ENCODE results near the gene URM1.
"Not testable (repeated sequence)": the region's sequence is repeated elsewhere in the genome, so short reads cannot be mapped to it uniquely, and the experiment has no call there.

Gene URM1

GRCh38 chr9:128370752-128371629 is at the start of gene URM1:
URM1 (plus strand) TSS chr9:128371374; CDS start chr9:128371381, 7 bp downstream.
- peak; percentile 92 for DNase-seq (ENCODE audit: low read depth)

DNA sequence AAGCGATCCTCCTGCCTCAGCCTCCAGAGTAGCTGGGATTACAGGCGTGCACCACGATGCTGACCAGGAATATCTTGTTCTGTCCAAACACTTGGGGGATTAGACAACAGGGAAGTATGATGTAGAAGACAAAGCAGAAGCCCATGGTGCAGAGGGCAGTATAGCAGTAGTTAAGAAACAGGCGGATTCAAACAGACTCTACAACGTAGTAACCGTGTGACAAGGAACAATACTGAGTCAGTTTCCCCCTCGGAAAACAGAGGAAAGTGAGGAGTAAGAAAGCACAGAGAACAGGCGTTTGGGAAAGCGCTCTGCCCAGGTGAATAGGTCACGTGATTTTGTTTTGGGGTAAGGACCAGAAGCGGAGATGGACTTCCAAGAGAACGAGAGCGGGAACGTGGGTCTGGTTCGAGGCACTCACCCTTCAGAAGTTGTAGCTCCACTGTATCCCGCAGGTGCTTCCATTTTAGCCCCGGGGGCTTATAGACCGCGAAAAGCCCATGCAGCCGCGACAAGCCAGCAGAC is 49.2 kb upstream of the URM1 start:
- DNase-seq (ENCODE audit: low read depth), result no peak

DNA sequence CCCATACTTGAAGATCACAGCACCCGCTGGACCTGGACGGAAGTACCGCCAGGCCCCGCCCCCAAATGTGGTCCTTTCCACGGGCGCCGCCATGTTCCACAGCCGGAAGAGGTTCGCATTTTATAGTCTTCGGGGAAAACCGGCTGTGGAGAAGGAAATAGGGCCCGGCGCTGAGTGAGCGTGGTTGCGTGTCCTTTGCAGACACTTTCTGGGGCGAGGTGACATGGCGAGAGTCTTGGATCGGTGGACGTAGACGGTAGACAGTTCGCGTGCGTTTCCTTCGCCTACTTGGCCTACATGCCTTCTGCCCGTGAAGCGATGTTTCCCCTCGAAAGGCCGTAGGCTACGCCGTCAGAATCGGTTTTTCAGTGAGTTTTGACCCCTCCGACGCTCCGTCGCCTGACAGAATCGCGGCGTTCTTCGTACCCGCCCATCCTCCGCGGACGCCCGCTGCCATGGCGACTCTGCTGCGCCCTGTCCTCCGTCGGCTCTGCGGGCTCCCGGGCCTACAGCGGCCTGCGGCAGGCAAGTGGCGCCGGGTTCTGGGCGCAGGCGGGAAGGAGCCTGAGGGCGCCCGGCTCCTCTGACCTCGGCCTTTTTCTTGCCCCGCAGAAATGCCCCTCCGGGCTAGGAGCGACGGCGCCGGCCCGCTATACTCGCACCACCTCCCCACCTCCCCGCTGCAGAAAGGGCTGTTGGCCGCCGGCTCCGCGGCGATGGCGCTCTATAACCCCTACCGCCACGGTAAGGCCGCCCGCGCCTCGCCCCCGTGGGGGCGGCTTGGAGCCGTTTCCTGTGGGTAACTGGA is 48.6 kb upstream of the URM1 start, which contains the start of the genes COQ4 and TRUB2:
Gene COQ4, plus strand, starts transcription at position 436 of the 808 bp plus-strand sequence. Its CDS starts 20 bp downstream, at position 456.
Gene TRUB2, minus strand, starts transcription at position 44 of the 808 bp plus-strand sequence. Its CDS starts 39 bp downstream, at position 5.
- peak; percentile 95 for DNase-seq (ENCODE audit: low read depth)

- DNase-seq (ENCODE audit: low read depth), result no peak
Measured at GRCh38 chr9:128323212-128323730, 47.9 kb upstream of the URM1 start.

GRCh38 chr9:128323791-128324190 is 47.4 kb upstream of the URM1 start:
- no peak for DNase-seq (ENCODE audit: low read depth)

DNA sequence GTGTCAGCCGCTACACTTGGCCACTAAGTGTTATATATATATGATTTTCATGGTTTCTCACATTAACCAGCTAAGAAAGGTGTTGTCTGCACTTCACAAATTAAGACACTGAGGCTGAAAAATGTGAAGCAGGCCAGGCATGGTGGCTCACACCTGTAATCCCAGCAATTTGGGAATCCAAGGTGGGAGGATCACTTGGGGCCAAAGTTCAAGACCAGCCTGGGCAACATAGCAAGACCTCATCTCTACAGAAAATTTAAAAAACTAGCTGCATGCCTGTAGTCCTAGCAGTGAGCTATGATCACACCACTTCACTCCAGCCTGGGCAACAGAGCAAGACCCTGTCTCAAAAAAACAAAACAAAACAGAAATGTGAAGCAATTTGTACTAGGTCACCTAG is 46.8 kb upstream of the URM1 start:
- no peak for DNase-seq (ENCODE audit: low read depth)

DNA sequence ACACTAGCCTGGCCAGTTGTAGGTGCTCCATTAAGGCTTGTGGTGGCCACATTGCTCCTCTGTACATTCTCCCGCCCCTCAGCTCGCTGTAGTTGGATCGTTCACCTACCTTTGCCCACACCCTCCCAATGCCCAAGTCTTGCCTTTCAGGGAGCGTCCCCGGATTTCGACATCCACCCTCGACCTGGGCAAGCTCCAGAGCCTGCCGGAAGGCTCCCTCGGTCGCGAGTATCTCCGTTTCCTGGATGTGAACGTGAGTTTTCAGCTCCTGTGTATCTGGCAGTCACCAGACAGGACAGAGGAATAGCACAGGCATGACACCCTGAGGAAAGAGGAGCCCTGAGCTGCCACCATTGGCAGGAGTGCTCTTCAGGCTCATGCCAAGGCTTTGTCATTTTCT is 45.5 kb upstream of the URM1 start:
- no peak for DNase-seq (ENCODE audit: low read depth)

DNA sequence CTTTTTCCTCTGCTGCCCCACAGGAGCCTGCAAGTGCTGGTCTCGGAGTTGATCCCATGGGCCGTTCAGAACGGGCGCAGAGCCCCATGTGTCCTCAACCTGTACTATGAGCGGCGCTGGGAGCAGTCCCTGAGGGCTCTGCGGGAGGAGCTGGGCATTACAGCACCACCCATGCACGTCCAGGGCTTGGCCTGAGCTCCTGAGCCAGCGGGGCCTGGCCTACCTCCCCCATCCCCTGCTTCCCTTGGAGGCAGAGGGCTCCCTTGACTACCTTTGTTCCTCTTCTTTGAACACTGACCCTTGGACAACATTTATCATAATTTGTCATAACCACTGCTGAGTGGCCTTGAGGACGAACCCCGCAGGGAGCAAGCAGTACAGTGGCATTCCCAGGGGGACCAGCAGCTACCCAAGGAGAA is 37.7 kb upstream of the URM1 start:
- DNase-seq (ENCODE audit: low read depth), result no peak

- DNase-seq (ENCODE audit: low read depth), result no peak
Measured at GRCh38 chr9:128335161-128335560, 36.0 kb upstream of the URM1 start.

DNA sequence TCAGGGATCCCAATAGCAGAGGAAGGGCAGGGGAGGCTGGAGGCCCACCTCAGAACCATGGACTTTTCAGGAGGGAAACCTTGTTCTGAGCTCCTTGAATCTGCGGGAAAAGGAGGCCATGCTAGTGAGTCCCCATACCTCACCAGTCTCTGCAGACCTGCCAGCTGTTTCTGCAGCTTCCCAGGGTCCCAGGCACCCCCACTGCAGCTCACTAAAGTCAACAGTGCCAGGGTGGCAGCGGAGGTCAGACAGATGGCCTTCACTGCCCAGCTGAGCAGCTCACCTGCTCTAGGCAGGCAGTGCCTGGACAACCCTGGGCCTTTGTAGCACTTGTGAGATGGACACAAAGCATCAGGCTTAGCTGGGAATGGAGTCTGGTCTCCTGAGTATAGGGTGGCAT is 35.3 kb upstream of the URM1 start:
- DNase-seq (ENCODE audit: low read depth), result no peak

- DNase-seq (ENCODE audit: low read depth), result no peak
Measured at GRCh38 chr9:128337936-128338335, 33.2 kb upstream of the URM1 start.

- not testable (repeated sequence) for DNase-seq (ENCODE audit: low read depth)
Measured at GRCh38 chr9:128338852-128339614, 32.1 kb upstream of the URM1 start.

- DNase-seq (ENCODE audit: low read depth), result no peak
Measured at GRCh38 chr9:128339761-128340690, 31.1 kb upstream of the URM1 start, which contains the start of gene SLC27A4. SLC27A4 (plus strand) TSS chr9:128340527; CDS start chr9:128343133, 2,606 bp downstream.

DNA sequence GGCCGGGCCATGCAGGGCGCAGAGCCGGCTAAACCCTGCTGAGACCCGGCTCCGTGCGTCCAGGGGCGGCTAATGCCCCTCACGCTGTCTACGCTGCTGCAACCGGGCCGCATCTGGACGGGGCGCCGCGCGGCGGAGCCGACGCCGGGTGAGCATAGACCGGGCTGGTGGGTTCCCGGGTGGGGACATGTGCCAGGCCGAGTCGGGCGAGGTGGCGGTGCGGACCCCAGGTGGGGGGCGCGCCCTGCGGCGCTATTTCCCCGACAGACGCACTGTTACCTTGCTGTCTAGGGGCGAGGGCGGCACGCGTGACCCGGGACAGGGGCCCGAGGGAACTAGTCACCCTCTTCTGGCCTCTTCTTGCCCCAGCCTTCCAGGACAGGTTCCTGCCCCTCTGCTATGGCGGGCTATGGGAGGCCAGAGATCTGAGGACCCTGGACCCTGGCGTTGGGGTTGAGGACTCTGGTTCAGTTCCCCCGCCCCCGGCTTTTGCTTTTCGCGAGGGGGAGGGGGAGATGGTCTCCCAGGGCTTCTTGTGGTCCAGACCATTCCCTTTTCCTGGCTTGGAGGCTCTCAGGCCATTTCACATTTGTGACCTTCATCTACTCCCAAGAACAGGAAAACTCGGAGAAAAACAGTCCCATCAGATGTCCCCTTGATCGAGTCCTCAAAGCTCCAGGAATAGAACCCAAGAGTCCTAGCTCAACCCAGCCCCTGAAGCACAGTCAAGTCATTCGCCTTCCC is 30.3 kb upstream of the URM1 start:
- no peak for DNase-seq (ENCODE audit: low read depth)

- peak; percentile 64 for DNase-seq (ENCODE audit: low read depth)
Measured at GRCh38 chr9:128341435-128341849, 29.7 kb upstream of the URM1 start.

GRCh38 chr9:128342971-128343680 is 28.0 kb upstream of the URM1 start:
- DNase-seq (ENCODE audit: low read depth), result no peak

GRCh38 chr9:128343855-128344254 is 27.3 kb upstream of the URM1 start:
- DNase-seq (ENCODE audit: low read depth), result no peak

DNA sequence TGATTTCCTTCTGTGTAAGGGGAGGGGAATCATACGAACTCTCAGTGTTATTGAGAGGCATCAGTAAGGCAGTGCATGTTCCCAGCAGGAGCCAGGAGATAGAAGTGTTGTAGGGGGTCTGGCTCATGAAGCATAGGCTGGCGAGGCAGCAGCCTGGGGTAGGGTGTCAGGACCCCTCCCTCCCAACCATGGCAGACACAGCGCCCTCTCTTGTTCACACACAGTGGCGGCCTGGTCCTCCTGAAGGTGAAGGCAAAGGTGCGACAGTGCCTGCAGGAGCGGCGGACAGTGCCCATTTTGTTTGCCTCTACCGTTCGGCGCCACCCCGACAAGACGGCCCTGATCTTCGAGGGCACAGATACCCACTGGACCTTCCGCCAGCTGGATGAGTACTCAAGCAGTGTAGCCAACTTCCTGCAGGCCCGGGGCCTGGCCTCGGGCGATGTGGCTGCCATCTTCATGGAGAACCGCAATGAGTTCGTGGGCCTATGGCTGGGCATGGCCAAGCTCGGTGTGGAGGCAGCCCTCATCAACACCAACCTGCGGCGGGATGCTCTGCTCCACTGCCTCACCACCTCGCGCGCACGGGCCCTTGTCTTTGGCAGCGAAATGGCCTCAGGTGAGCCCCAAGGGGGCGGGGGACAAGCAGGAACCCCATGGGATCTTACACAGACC is 26.1 kb upstream of the URM1 start:
- DNase-seq (ENCODE audit: low read depth), result no peak

Measured in HS-27A (cell line).